NB4 (cell line): Measurements from ENCODE around the gene CBX1.

Experiments used
- DNase-seq: peaks from one replicate; pipeline ENCODE4 v3.0.0; 2010; ENCODE audit warnings: low read depth
- H3K4me3 ChIP-seq: one replicate; pipeline ENCODE4 v1.5.1; 2011; ENCODE audit warnings: mild to moderate bottlenecking, low read depth, low read length, moderate library complexity
- CTCF ChIP-seq: IDR thresholded peaks from one replicate; pipeline ENCODE4 v1.5.1; 2012; ENCODE audit warnings: low read depth, low read length
- MYC ChIP-seq: IDR thresholded peaks from 2 replicates; pipeline ENCODE4 v1.6.1; 2011; ENCODE audit warnings: low read depth, low read length
- POLR2A ChIP-seq: IDR thresholded peaks from 2 replicates; pipeline ENCODE4 v1.6.1; 2011; ENCODE audit warnings: mild to moderate bottlenecking; ENCODE audit not compliant: insufficient read length; ENCODE audit errors: extremely low read depth
- TF ChIP-seq, protein P1 (sequence below): IDR thresholded peaks from 2 replicates; pipeline ENCODE4 v1.6.1; 2011; ENCODE audit warnings: low read depth, low read length

CBX1 gene

DNA sequence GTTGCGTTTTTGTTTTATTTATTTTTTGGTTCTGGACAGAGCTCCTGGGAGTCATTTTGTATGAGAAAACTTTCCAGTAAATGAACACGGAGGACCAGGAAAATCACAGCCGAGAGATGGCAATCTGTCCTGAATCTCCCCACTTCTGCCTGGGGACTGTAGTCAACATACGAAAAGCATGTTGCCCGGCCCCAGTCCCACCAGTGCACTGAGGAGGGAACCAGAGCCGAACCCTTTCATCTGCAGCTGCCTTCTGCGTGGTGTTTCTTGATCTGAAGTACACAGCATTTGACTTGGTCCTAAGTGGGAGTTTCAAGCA, 25.2 kb upstream of the CBX1 start:
- TF ChIP-seq POLR2A, result no peak
- TF ChIP-seq, protein P1, sequence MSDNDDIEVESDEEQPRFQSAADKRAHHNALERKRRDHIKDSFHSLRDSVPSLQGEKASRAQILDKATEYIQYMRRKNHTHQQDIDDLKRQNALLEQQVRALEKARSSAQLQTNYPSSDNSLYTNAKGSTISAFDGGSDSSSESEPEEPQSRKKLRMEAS, result no peak
- TF ChIP-seq CTCF, result no peak
- TF ChIP-seq MYC, result no peak
- DNase-seq, result no peak
- no peak overlapping the region for H3K4me3 ChIP-seq

DNA sequence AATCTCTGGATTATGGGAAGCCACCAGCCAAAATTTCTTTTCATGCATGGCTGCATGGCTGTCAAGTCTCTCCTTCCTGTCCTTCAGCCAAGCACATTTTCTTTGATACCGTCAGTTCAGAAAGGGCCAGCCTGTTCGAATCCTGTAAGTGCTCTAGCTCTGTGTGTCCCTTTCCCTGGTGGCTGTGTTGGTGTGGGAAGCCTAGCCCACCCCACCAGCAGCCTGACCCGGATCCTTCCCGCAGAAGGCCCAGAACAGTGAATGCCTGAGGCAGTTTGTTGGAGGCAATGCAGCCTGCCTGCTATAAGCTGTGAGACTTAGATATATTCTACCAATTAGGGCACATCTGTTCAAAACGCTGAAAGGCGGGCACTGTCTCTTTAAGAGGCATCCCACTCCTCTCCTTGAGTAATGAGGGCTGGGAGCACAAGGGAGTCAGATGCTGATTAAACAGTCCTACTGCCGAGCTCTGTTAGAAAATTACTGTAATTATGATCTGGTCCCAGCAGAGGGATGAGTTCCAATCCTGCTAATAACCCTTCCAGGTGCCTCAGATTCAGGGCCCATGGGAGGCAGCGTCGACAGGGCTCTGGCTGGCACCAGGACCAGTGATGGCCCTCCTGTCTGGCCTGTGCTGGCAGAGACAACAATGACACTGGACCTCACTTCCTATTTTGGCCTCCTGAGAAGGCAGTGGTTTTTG, 24.7 kb upstream of the CBX1 start:
- DNase-seq, result no peak
- TF ChIP-seq POLR2A, result no peak
- TF ChIP-seq CTCF, result no peak
- no peak for TF ChIP-seq MYC
- TF ChIP-seq, protein P1, result no peak
- H3K4me3 ChIP-seq, result no peak overlapping the region

DNA sequence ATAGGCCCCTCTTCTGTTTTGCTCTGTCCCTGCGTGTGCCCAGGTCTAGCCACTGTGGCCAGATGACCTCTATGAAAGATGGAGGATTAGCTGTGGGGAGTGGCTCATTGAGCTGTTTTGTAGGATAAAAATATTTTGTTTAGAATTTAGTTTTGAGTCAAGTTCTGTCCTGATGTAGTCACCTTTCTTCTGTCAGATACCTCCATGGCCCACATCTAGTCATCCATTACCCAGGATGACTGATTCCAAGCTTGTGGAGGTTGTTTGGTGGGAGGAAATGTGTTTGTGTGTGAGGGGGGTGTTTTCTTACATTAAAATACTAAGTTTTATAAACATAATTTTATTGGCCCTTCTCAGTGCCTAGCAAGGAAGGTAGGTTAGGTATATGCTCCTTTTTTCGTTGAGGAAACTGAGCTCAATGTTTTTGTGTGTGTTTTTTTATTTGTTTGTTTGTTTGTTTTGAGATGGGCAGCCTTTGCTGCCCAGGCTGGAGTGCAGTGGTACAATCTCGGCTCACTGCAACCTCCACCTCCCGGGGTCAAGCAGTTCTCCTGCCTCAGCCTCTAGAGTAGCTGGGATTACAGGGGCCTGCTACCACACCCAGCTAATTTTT, 22.6 kb upstream of the CBX1 start:
- TF ChIP-seq POLR2A, result no peak
- TF ChIP-seq, protein P1, result no peak
- no peak for TF ChIP-seq MYC
- TF ChIP-seq CTCF, result no peak
- H3K4me3 ChIP-seq, result no peak overlapping the region
- no peak for DNase-seq

DNA sequence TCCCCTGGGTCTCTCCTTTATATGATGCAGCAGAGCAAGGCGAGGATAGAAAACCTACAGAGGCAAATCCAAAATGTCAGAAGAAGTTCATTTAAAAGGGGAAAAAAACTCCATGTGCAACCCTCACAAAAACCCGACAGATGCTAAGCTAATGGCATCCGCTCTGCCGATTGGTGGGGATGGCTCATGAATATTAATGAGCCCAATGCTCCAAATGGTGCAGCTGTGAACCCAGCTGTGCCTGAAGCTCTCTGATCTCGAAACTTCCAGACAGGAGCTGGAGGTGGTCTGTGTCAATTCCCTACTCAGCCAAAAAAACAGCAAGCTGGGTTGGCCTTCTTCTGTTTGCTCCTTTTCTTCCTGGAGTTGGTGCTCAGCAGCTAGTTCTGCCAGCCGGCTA, 21.8 kb upstream of the CBX1 start:
- DNase-seq, result no peak
- H3K4me3 ChIP-seq, result no peak overlapping the region
- TF ChIP-seq CTCF (no peak), MYC (no peak), POLR2A (no peak)
- TF ChIP-seq, protein P1, result no peak

- no peak for TF ChIP-seq MYC
- TF ChIP-seq POLR2A, result no peak
- TF ChIP-seq CTCF, result no peak
- TF ChIP-seq, protein P1, result no peak
- H3K4me3 ChIP-seq, result no peak overlapping the region
- DNase-seq, result no peak
These were observed 21.4 kb upstream of the CBX1 start for GRCh38 chr17:48122665-48123045.
